Transverse colon (tissue), 4 donors: ENCODE data around the gene NSD2. TPM values are rescaled to one million over a fixed set of nuclear protein-coding genes. Genes with fewer than 3 reads are reported as not detected.
"Not testable (repeated sequence)": the region's sequence is repeated elsewhere in the genome, so short reads cannot be mapped to it uniquely, and the experiment has no call there.

ENCODE experiments used
- DNase-seq: peaks from one replicate; pipeline ENCODE4 v3.0.0-alpha.2; 2019
- H3K27ac ChIP-seq, 4 donors: fragments of 200-600 bp; sonication (generic); 2 replicates each; pipeline ENCODE4 v1.5.1; 2016 to 2018; ENCODE audit warnings: inconsistent platforms in 4 of 4
- H3K27me3 ChIP-seq: fragments of 200-600 bp; sonication (generic); 2 replicates; pipeline ENCODE4 v1.5.1; 2017; ENCODE audit warnings: inconsistent platforms
- H3K36me3 ChIP-seq, 4 donors: fragments of 200-600 bp; sonication (generic); 2 replicates each; pipeline ENCODE4 v1.5.1; 2017 to 2019; ENCODE audit warnings: inconsistent platforms in 4 of 4
- H3K4me1 ChIP-seq, 4 donors: fragments of 200-600 bp; sonication (generic); 2 replicates each; pipeline ENCODE4 v1.5.1; 2017 to 2020; ENCODE audit warnings: inconsistent platforms in 4 of 4
- H3K4me3 ChIP-seq, 4 donors: fragments of 200-600 bp; sonication (generic); 1 replicate in 1 of 4; 2 replicates in 3 of 4; pipeline versions ENCODE4 v1.5.1 to v1.6.1; 2017 to 2019; ENCODE audit warnings: inconsistent platforms in 4 of 4
- H3K9me3 ChIP-seq, 2 donors: fragments of 200-600 bp; sonication (generic); 2 replicates each; pipeline ENCODE4 v1.5.1; 2017 to 2019; ENCODE audit warnings: inconsistent platforms in 2 of 2
- EP300 ChIP-seq: sonication (generic); formaldehyde crosslinking; IDR thresholded peaks from one replicate; pipeline ENCODE4 v1.6.1; 2017; ENCODE audit warnings: antibody characterized with exemption, low read depth
- POLR2A ChIP-seq: fragments of 450-650 bp; IDR thresholded peaks from one replicate; pipeline ENCODE4 v1.6.1; 2016; ENCODE audit warnings: antibody characterized with exemption, mild to moderate bottlenecking, moderate library complexity
- POLR2AphosphoS5 ChIP-seq, 3 donors: sonication (generic); formaldehyde crosslinking; IDR thresholded peaks; one replicate each; pipeline ENCODE4 v1.6.1; 2016; ENCODE audit warnings: antibody characterized with exemption in 3 of 3
- WGBS, 2 donors: methylation state at CpG; one replicate each; pipeline ENCODE4 v1.1.5; 2018; ENCODE audit warnings: low coverage in 1 of 2; 5-methylcytosine and 5-hydroxymethylcytosine counted together
- in situ Hi-C, 4 donors: fragments of 200-750 bp; cut with MboI; loops; one replicate each; pipeline versions ENCODE4 v1.15.0 to v1.15.1; 2017; ENCODE audit warnings: low sequenced_read_pairs in 3 of 4, low pct_ligation_motif_present in 1 of 4, low pct_unique_long_range_greater_than_20kb in 1 of 4
- intact Hi-C: fragments of 100-400 bp; cut with DNase I; formaldehyde crosslinking; loops from one replicate; pipeline ENCODE4 v1.15.1; 2023; ENCODE audit warnings: low total_unique reads
- total RNA-seq, 4 donors: library from RNA; depleted of rRNA; stranded (reverse); fragments of >200 nt; gene quantifications; one replicate each; pipeline ENCODE4 v1.1.0, GENCODE V29; 2016
- TF ChIP-seq, protein P1 (sequence below), 5 experiments: fragments of 200-600 bp in 3 of 5; fragments of 450-650 bp in 2 of 5; sonication (generic) in 3 of 5; IDR thresholded peaks; 1 replicate in 2 of 5; 2 replicates in 3 of 5; pipeline ENCODE4 v1.5.1; 2016 to 2017; ENCODE audit warnings: antibody characterized with exemption in 5 of 5, inconsistent platforms in 3 of 5, mild to moderate bottlenecking in 2 of 5, moderate library complexity in 1 of 5

NSD2 gene
- total RNA-seq, 4 donors from 2014 or later = 78.4 to 591 (median 158) TPM

DNA sequence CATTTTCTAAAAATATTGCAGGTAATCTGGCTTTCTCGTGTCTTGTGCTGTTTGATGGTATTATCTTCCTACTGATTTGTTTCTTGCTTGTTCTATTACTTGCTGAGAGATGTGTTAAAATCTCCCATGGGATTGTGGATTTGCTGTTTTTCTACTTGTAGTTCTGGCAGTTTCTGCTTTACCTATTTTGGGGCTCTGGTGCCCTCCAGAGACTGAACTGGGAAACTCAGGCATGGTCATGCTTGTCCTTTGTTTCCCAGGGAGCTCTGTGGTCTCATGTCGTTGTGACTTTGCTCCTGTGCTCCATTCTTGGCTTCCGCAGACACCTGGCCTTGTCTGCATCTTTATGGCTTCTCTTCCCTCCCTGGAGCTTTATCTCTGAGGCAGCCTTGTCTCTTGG lies 39.5 kb downstream of the NSD2 start:
- Histone ChIP-seq H3K27ac (no peak overlapping the region), H3K9me3 (no peaks in the 10 kb centered on the region), H3K4me1 (peaks cover 7 to 34% (median 11%) of the 10 kb centered on the region in 4 donors), H3K4me3 (no peak overlapping the region), H3K36me3 (peaks cover 0 to 4% (median 0%) of the 10 kb centered on the region in 4 donors), H3K27me3 (no peaks in the 10 kb centered on the region)
- in situ Hi-C loops = loop anchor here in 1 of 4 donors (25.0 kb wide), 1 partner anchor 277 kb away; no protein-coding TSS in a partner anchor
- peak; percentile 57 for DNase-seq
- intact Hi-C loops = no loop called here
- no peak for TF ChIP-seq POLR2A
- no peak for TF ChIP-seq POLR2AphosphoS5 (IDR thresholded peaks at IDR 0.05)
- no peak for TF ChIP-seq EP300
- TF ChIP-seq, protein P1, sequence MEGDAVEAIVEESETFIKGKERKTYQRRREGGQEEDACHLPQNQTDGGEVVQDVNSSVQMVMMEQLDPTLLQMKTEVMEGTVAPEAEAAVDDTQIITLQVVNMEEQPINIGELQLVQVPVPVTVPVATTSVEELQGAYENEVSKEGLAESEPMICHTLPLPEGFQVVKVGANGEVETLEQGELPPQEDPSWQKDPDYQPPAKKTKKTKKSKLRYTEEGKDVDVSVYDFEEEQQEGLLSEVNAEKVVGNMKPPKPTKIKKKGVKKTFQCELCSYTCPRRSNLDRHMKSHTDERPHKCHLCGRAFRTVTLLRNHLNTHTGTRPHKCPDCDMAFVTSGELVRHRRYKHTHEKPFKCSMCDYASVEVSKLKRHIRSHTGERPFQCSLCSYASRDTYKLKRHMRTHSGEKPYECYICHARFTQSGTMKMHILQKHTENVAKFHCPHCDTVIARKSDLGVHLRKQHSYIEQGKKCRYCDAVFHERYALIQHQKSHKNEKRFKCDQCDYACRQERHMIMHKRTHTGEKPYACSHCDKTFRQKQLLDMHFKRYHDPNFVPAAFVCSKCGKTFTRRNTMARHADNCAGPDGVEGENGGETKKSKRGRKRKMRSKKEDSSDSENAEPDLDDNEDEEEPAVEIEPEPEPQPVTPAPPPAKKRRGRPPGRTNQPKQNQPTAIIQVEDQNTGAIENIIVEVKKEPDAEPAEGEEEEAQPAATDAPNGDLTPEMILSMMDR (IDR thresholded peaks at IDR 0.05) = peak; percentile 12 to 49 (median 43)
- WGBS, 2 donors = 36 to 53% methylated on average over 1 to 3 of the region's 3 CpGs

DNA sequence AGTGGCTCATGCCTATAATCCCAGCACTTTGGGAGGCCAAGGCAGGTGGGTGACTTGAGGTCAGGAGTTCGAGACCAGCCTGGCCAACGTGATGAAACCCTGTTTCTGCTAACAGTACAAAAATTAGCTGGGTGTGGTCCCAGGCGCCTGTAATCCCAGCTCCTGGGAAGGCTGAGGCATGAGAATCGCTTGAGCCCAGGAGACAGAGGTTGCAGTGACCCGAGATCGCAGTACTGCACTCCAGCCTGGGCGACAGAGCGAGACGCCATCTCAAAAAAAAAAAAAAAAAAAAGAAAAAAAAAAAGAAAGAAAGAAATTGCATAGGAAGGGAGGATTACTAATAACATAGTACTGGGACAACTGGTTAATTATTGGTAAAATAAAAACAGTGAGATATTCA lies 40.1 kb downstream of the NSD2 start:
- H3K27me3 ChIP-seq, DNase-seq, H3K36me3 ChIP-seq, intact Hi-C loops, H3K9me3 ChIP-seq, H3K4me3 ChIP-seq, H3K27ac ChIP-seq: not testable (repeated sequence)
- peaks cover 7 to 32% (median 11%) of the 10 kb centered on the region in 4 donors for H3K4me1 ChIP-seq
- WGBS, 2 donors = 96% methylated on average over 7 of the region's 9 CpGs; no CpG with 5 or more reads in 1 of the 2 donors
- in situ Hi-C loops = loop anchor here in 1 of 4 donors (25.0 kb wide), 1 partner anchor 276 kb away; no protein-coding TSS in a partner anchor

DNA sequence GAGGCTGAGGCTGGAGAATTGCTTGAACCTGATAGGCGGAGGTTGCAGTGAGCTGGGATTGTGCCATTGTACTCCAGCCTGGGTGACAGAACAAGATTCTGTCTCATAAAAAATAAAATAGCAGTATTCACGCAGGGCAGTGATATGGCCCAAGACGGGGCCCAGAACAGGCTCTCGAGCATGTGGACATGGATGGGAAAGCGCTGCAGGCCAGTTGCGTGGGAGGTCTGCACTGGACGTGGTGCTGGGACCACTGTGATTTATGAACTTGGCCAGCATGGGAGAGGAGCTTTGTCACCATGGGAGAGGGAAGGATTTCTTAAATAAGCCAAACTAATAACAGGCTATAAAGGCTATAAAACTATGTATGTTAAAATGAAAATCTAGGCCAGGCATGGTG lies 51.6 kb downstream of the NSD2 start:
- H3K4me3 ChIP-seq = no peak overlapping the region
- 95 to 97% methylated on average over 6 to 7 of the region's 7 CpGs for WGBS, 2 donors
- TF ChIP-seq, protein P1 (IDR thresholded peaks at IDR 0.05) = no peak
- TF ChIP-seq EP300 (no peak), POLR2AphosphoS5 (IDR thresholded peaks at IDR 0.05) (no peak), POLR2A (no peak)
- DNase-seq = no peak
- peaks cover 0 to 30% (median 8%) of the 10 kb centered on the region in 4 donors for H3K36me3 ChIP-seq
- no peak overlapping the region for H3K27ac ChIP-seq
- H3K9me3 ChIP-seq = no peaks in the 10 kb centered on the region
- H3K27me3 ChIP-seq = no peaks in the 10 kb centered on the region
- no peaks in the 10 kb centered on the region for H3K4me1 ChIP-seq
- intact Hi-C loops (no loop called here), in situ Hi-C loops (loop anchor here in 1 of 4 donors (25.0 kb wide), 1 partner anchor 264 kb away; no protein-coding TSS in a partner anchor)

DNA sequence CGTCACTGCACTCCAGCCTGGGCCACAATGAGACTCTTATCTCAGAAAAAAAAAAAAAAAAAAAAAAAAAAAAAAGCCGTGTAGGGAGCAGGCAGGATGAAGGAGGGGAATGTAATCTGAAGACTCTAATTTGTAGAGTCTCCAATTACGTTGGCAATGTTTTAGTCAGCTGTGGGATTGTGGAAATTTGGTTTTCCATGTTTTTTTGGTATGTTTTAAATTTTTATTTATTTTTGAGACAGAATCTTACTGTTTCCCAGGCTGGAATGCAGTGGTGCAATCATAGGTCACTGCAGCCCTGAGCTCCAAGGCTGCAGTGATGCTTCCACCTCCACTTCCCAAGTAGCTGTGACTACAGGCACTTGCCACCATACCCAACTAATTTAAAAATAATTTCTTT lies 56.5 kb downstream of the NSD2 start:
- Histone ChIP-seq H3K36me3 (peaks cover 0 to 23% (median under 1%) of the 10 kb centered on the region in 4 donors), H3K4me1 (no peaks in the 10 kb centered on the region), H3K27me3 (no peaks in the 10 kb centered on the region), H3K27ac (no peak overlapping the region), H3K9me3 (no peaks in the 10 kb centered on the region), H3K4me3 (no peak overlapping the region)
- TF ChIP-seq EP300 (no peak), POLR2AphosphoS5 (IDR thresholded peaks at IDR 0.05) (no peak), POLR2A (no peak)
- TF ChIP-seq, protein P1 (IDR thresholded peaks at IDR 0.05) = no peak
- 80 to 84% methylated on average over 2 to 3 of the region's 3 CpGs for WGBS, 2 donors
- in situ Hi-C loops (no loop called here), intact Hi-C loops (no loop called here)
- DNase-seq = no peak
